GM23338 (cell line): ENCODE results near the gene GOSR2. TPM values are rescaled to one million over a fixed set of nuclear protein-coding genes. Genes with fewer than 3 reads are reported as not detected.

ENCODE experiments used
- ATAC-seq: fragments of 200-7000 bp; cut with Tn5 transposase; 3 replicates; pipeline ENCODE4 v1.9.1; 2020
- DNase-seq: peaks from one replicate; pipeline ENCODE4 v3.0.0-alpha.2; 2015; ENCODE audit warnings: low spot score
- H2AFZ ChIP-seq: fragments of 200-600 bp; sonication (generic); 2 replicates; pipeline ENCODE4 v1.8.0; 2016; ENCODE audit warnings: antibody characterized with exemption, mild to moderate bottlenecking, moderate library complexity
- H3F3A ChIP-seq: fragments of 200-600 bp; sonication (generic); replicated peaks from 2 replicates; pipeline ENCODE4 v1.8.0; 2017; ENCODE audit warnings: antibody characterized with exemption, mixed run types, low read depth
- H3K27ac ChIP-seq: fragments of 200-600 bp; sonication (generic); 2 replicates; pipeline ENCODE4 v1.6.1; 2016; ENCODE audit warnings: low read depth
- H3K27me3 ChIP-seq: fragments of 200-600 bp; sonication (generic); 2 replicates; pipeline ENCODE4 v1.8.0; 2016; ENCODE audit warnings: mild to moderate bottlenecking, mixed run types, moderate library complexity; ENCODE audit not compliant: insufficient read depth
- H3K36me3 ChIP-seq: fragments of 200-600 bp; sonication (generic); 2 replicates; pipeline ENCODE4 v1.8.0; 2016; ENCODE audit warnings: mild to moderate bottlenecking; ENCODE audit not compliant: insufficient read depth
- H3K4me1 ChIP-seq: fragments of 200-600 bp; sonication (generic); 2 replicates; pipeline ENCODE4 v1.8.0; 2016; ENCODE audit warnings: mild to moderate bottlenecking, moderate library complexity; ENCODE audit not compliant: insufficient read depth
- H3K4me2 ChIP-seq: fragments of 200-600 bp; sonication (generic); 2 replicates; pipeline ENCODE4 v1.7.1; 2017; ENCODE audit warnings: mixed run types
- H3K4me3 ChIP-seq: fragments of 200-600 bp; sonication (generic); 2 replicates; pipeline ENCODE4 v1.6.1; 2016; ENCODE audit warnings: mixed run types
- H3K79me2 ChIP-seq: fragments of 200-600 bp; sonication (generic); replicated peaks from 2 replicates; pipeline ENCODE4 v1.8.0; 2017; ENCODE audit warnings: mild to moderate bottlenecking; ENCODE audit not compliant: insufficient read depth
- H3K9me2 ChIP-seq: fragments of 200-600 bp; sonication (generic); 2 replicates; pipeline ENCODE4 v1.8.0; 2017; ENCODE audit not compliant: insufficient read depth
- H4K20me1 ChIP-seq: fragments of 200-600 bp; sonication (generic); replicated peaks from 2 replicates; pipeline ENCODE4 v1.8.0; 2017; ENCODE audit warnings: mild to moderate bottlenecking; ENCODE audit not compliant: insufficient read depth
- H3K27ac Mint-ChIP-seq: 2 replicates; pipeline ENCODE4 v1.8.0; 2020; ENCODE audit warnings: inconsistent platforms, mild to moderate bottlenecking, moderate library complexity, mixed read lengths
- H3K27me3 Mint-ChIP-seq: 3 replicates; pipeline ENCODE4 v1.8.0; 2022; ENCODE audit warnings: low read depth, mild to moderate bottlenecking, moderate library complexity, mixed read lengths, inconsistent platforms; ENCODE audit not compliant: insufficient read depth, poor library complexity
- H3K36me3 Mint-ChIP-seq: 3 replicates; pipeline ENCODE4 v1.8.0; 2021; ENCODE audit warnings: low read depth, mild to moderate bottlenecking, inconsistent platforms, moderate library complexity, mixed read lengths
- H3K4me1 Mint-ChIP-seq: 3 replicates; pipeline ENCODE4 v1.8.0; 2020; ENCODE audit warnings: mild to moderate bottlenecking, inconsistent platforms, mixed read lengths
- H3K4me3 Mint-ChIP-seq: 3 replicates; pipeline ENCODE4 v1.8.0; 2021; ENCODE audit warnings: moderate library complexity, mild to moderate bottlenecking, inconsistent platforms, mixed read lengths
- H3K9me3 Mint-ChIP-seq: 3 replicates; pipeline ENCODE4 v1.8.0; 2020; ENCODE audit warnings: moderate library complexity, mild to moderate bottlenecking, inconsistent platforms, mixed read lengths
- EZH2 ChIP-seq: fragments of 200-600 bp; sonication (generic); IDR thresholded peaks from one replicate; pipeline ENCODE4 v1.8.0; 2017; ENCODE audit warnings: antibody characterized with exemption, mild to moderate bottlenecking, low read depth; ENCODE audit not compliant: unreplicated experiment
- NANOG ChIP-seq: IDR thresholded peaks from 2 replicates; pipeline ENCODE4 v1.6.1; 2016; ENCODE audit warnings: antibody characterized with exemption, borderline replicate concordance
- ZNF114 ChIP-seq: fragments of 250-450 bp; sonication (Bioruptor Pico); IDR thresholded peaks from 2 replicates; pipeline ENCODE4 v1.5.0; 2020; ENCODE audit warnings: mild to moderate bottlenecking, moderate library complexity
- polyA plus RNA-seq: library from polyadenylated mRNA; unstranded; fragments of >200 nt; fragmentation: Nextera tagmentation; extraction: Ambion mirVana; gene quantifications from 2 replicates; pipeline ENCODE4 v1.2.1, GENCODE V29; 2016
- total RNA-seq: library from RNA; depleted of rRNA; stranded (reverse); fragments of >200 nt; shearing (Covaris generic); gene quantifications from 2 replicates; pipeline ENCODE4 v1.2.3, GENCODE V29; 2014
- TF ChIP-seq, protein P1 (sequence below): fragments of 250-450 bp; sonication (Bioruptor Pico); IDR thresholded peaks from 2 replicates; pipeline ENCODE4 v1.5.0; 2020; ENCODE audit warnings: mild to moderate bottlenecking, moderate library complexity
- TF ChIP-seq, protein P2 (sequence below): IDR thresholded peaks from 2 replicates; pipeline ENCODE4 v1.6.1; 2016; ENCODE audit warnings: antibody characterized with exemption

Gene GOSR2
- total and polyA plus RNA-seq, 2 experiments from 2014 or later = 33.2 to 36.2 TPM

- TF ChIP-seq, protein P1, sequence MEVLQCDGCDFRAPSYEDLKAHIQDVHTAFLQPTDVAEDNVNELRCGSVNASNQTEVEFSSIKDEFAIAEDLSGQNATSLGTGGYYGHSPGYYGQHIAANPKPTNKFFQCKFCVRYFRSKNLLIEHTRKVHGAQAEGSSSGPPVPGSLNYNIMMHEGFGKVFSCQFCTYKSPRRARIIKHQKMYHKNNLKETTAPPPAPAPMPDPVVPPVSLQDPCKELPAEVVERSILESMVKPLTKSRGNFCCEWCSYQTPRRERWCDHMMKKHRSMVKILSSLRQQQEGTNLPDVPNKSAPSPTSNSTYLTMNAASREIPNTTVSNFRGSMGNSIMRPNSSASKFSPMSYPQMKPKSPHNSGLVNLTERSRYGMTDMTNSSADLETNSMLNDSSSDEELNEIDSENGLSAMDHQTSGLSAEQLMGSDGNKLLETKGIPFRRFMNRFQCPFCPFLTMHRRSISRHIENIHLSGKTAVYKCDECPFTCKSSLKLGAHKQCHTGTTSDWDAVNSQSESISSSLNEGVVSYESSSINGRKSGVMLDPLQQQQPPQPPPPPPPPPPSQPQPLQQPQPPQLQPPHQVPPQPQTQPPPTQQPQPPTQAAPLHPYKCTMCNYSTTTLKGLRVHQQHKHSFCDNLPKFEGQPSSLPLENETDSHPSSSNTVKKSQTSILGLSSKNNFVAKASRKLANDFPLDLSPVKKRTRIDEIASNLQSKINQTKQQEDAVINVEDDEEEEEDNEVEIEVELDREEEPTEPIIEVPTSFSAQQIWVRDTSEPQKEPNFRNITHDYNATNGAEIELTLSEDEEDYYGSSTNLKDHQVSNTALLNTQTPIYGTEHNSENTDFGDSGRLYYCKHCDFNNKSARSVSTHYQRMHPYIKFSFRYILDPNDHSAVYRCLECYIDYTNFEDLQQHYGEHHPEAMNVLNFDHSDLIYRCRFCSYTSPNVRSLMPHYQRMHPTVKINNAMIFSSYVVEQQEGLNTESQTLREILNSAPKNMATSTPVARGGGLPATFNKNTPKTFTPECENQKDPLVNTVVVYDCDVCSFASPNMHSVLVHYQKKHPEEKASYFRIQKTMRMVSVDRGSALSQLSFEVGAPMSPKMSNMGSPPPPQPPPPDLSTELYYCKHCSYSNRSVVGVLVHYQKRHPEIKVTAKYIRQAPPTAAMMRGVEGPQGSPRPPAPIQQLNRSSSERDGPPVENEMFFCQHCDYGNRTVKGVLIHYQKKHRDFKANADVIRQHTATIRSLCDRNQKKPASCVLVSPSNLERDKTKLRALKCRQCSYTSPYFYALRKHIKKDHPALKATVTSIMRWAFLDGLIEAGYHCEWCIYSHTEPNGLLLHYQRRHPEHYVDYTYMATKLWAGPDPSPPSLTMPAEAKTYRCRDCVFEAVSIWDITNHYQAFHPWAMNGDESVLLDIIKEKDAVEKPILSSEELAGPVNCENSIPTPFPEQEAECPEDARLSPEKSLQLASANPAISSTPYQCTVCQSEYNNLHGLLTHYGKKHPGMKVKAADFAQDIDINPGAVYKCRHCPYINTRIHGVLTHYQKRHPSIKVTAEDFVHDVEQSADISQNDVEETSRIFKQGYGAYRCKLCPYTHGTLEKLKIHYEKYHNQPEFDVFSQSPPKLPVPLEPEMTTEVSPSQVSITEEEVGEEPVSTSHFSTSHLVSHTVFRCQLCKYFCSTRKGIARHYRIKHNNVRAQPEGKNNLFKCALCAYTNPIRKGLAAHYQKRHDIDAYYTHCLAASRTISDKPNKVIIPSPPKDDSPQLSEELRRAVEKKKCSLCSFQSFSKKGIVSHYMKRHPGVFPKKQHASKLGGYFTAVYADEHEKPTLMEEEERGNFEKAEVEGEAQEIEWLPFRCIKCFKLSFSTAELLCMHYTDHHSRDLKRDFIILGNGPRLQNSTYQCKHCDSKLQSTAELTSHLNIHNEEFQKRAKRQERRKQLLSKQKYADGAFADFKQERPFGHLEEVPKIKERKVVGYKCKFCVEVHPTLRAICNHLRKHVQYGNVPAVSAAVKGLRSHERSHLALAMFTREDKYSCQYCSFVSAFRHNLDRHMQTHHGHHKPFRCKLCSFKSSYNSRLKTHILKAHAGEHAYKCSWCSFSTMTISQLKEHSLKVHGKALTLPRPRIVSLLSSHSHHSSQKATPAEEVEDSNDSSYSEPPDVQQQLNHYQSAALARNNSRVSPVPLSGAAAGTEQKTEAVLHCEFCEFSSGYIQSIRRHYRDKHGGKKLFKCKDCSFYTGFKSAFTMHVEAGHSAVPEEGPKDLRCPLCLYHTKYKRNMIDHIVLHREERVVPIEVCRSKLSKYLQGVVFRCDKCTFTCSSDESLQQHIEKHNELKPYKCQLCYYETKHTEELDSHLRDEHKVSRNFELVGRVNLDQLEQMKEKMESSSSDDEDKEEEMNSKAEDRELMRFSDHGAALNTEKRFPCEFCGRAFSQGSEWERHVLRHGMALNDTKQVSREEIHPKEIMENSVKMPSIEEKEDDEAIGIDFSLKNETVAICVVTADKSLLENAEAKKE (CRISPR knock-in tag) = no peak
Observed at GRCh38 chr17:46944931-46945330, 22.0 kb downstream of the GOSR2 start (continued).

GRCh38 chr17:46947216-46947615 lies 24.3 kb downstream of the GOSR2 start:
- Mint-ChIP-seq H3K4me3 (no peak overlapping the region), H3K27ac (no peak overlapping the region), H3K27me3 (peaks cover 21% of the 10 kb centered on the region), H3K4me1 (peaks cover 27% of the 10 kb centered on the region), H3K9me3 (no peaks in the 10 kb centered on the region), H3K36me3 (no peaks in the 10 kb centered on the region)
- H3K27me3 ChIP-seq = no peaks in the 10 kb centered on the region
- no peak for DNase-seq
- H3F3A ChIP-seq = 0 out of 2 replicates have a peak, but pooled peaks cover 2% of the 10 kb centered on the region
- 0 out of 2 replicates have a peak, but pooled peaks cover under 1% of the 10 kb centered on the region for H4K20me1 ChIP-seq
- no peak overlapping the region for H3K27ac ChIP-seq
- no peak overlapping the region for H3K4me2 ChIP-seq
- no peak overlapping the region for H3K4me3 ChIP-seq
- H3K4me1 ChIP-seq = peaks cover 25% of the 10 kb centered on the region
- H3K9me2 ChIP-seq = no peaks in the 10 kb centered on the region
- H3K79me2 ChIP-seq = no peaks in the 10 kb centered on the region
- no peaks in the 10 kb centered on the region for H3K36me3 ChIP-seq
- no peak overlapping the region for H2AFZ ChIP-seq
- no peak for ATAC-seq
- TF ChIP-seq NANOG (no peak), ZNF114 (CRISPR knock-in tag) (no peak), EZH2 (no peak)
- TF ChIP-seq, protein P1 (CRISPR knock-in tag) = no peak
- TF ChIP-seq, protein P2, sequence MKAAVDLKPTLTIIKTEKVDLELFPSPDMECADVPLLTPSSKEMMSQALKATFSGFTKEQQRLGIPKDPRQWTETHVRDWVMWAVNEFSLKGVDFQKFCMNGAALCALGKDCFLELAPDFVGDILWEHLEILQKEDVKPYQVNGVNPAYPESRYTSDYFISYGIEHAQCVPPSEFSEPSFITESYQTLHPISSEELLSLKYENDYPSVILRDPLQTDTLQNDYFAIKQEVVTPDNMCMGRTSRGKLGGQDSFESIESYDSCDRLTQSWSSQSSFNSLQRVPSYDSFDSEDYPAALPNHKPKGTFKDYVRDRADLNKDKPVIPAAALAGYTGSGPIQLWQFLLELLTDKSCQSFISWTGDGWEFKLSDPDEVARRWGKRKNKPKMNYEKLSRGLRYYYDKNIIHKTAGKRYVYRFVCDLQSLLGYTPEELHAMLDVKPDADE = no peak
